Activated T-cell treated with anti-CD3 and anti-CD28 coated beads, Interleukin-2, amount 50 U/mL, for 72 hours (primary cell): Measurements from ENCODE around the gene SPTBN1. TPM values are rescaled to one million over a fixed set of nuclear protein-coding genes. Genes with fewer than 3 reads are reported as not detected.

Source experiments
- ATAC-seq, 2 donors: fragments of 150-1000 bp; cut with Tn5 transposase; replicated peaks in 1 of 2; 2 replicates each; pipeline ENCODE4 v1.10.0; 2021; ENCODE audit warnings: moderate library complexity in 2 of 2, mild to moderate bottlenecking in 1 of 2
- DNase-seq, 2 donors: peaks; one replicate each; pipeline ENCODE4 v3.0.0; 2021 to 2022; ENCODE audit warnings: mixed read lengths in 1 of 2
- H3K27ac Mint-ChIP-seq: one replicate; pipeline ENCODE4 v1.8.0; 2022; ENCODE audit warnings: mild to moderate bottlenecking, moderate library complexity, mixed read lengths
- H3K27me3 Mint-ChIP-seq: one replicate; pipeline ENCODE4 v1.8.0; 2022; ENCODE audit warnings: low read depth, mixed read lengths
- H3K36me3 Mint-ChIP-seq, 2 donors: one replicate each; pipeline ENCODE4 v1.8.0; 2022; ENCODE audit warnings: mixed read lengths in 2 of 2, mild to moderate bottlenecking in 1 of 2; ENCODE audit not compliant: insufficient read depth in 2 of 2
- H3K4me1 Mint-ChIP-seq: one replicate; pipeline ENCODE4 v1.8.0; 2022; ENCODE audit warnings: low read depth, mixed read lengths
- H3K4me3 Mint-ChIP-seq, 2 donors: one replicate each; pipeline ENCODE4 v1.8.0; 2022; ENCODE audit warnings: mild to moderate bottlenecking in 2 of 2, mixed read lengths in 2 of 2, moderate library complexity in 2 of 2
- H3K9me3 Mint-ChIP-seq, 2 donors: one replicate each; pipeline ENCODE4 v1.8.0; 2022; ENCODE audit warnings: mixed read lengths in 2 of 2
- total RNA-seq, 2 donors: library from RNA; stranded (reverse); gene quantifications; one replicate each; pipeline ENCODE4 v1.2.3, GENCODE V29; 2022

Gene SPTBN1
- total RNA-seq, 2 donors from 2014 or later = 120 to 136 TPM

DNA sequence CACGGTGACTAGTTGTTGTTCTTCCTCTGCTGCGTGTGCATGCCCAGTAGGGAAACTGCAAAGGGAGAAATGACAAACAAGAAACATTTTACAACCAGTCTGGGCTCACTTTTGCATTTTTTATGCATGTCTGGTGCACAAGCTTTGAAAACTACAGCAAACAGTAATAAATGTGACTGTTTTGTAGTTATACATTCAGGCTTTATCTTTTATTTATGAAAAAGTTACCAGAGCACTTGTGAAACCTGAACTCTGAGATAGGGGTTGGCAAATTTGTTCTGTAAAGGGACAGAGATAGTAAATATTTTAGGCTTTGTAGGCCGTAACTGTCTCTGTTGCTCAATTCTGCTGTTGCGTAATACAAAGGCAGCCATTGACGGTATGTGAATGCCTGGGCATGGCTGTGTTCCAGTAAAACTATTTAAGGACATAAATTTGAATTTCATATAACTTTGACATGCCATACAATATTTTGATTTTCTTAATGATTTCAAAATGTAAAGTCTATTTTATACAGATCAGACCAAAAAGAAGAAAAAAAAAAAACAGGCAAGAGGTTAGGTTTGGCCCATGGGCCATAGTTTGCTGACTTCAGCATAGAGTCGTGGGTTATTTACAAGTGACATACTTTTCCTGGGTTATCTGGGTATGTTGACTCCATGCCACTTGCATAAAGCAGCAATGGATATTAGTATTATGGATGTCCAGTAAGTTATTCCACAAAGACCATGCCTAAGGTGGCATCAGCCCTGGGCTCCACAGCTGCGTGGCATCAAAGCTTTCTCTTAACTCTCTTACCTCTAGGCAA is 213.8 kb downstream of the SPTBN1 start:
- DNase-seq (no peak), ATAC-seq (no peak)
- H3K27ac Mint-ChIP-seq = no peak overlapping the region
- no peaks in the 10 kb centered on the region for H3K9me3 Mint-ChIP-seq
- peaks cover 14% of the 10 kb centered on the region for H3K27me3 Mint-ChIP-seq
- H3K4me3 Mint-ChIP-seq = no peak overlapping the region
- H3K36me3 Mint-ChIP-seq = peaks cover 9 to 28% of the 10 kb centered on the region in 2 donors
- peaks cover 22% of the 10 kb centered on the region for H3K4me1 Mint-ChIP-seq

DNA sequence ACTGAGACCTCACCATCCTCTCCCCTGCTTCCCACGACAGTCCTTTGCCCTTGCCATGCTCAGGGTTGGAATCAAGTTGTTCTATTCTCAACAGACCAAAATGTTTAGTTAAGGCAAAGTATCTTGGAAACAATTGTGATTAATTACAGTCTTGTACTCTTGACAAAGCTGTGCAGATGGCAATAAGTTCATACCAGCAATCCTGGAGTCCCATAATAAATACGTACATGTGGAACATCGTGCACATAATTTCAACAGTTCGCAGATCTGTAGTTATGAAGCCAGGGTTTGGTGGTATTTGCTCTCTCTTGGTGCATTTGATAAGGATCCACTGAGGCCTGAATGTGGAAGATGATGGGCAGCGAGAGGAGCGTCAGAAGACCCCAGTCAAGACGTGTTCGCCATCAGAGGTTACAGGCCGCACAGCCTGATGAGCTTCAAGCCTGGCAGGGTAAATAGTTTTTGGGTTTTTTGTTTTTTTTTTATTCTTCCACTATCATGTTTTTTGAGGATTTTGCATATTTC is 214.4 kb downstream of the SPTBN1 start:
- H3K4me1 Mint-ChIP-seq = peaks cover 22% of the 10 kb centered on the region
- H3K36me3 Mint-ChIP-seq = peaks cover 6 to 28% of the 10 kb centered on the region in 2 donors
- DNase-seq (no peak), ATAC-seq (no peak)
- H3K9me3 Mint-ChIP-seq = no peaks in the 10 kb centered on the region
- peaks cover 18% of the 10 kb centered on the region for H3K27me3 Mint-ChIP-seq
- no peak overlapping the region for H3K27ac Mint-ChIP-seq
- no peak overlapping the region for H3K4me3 Mint-ChIP-seq

DNA sequence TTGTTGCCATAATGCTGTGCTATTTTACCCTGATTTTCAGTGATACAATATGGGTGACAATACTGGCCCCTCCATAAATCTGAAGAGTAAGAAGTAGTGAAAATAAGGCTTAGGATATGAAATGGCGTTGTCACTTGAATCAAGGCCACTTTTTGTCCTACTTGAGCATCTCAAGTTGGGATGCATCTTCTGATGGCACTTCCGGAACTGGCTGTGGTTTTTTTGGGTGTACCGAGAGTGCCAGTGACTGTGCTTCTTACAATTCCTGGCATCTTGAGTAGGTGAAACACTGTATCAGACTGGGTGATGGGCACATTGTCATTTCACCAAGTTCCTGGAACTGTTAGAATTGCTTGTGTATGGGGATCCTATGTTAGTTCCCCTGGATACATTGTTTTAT is 214.9 kb downstream of the SPTBN1 start:
- Mint-ChIP-seq H3K4me3 (no peak overlapping the region), H3K27me3 (peaks cover 23% of the 10 kb centered on the region), H3K27ac (no peak overlapping the region), H3K36me3 (peaks cover 6 to 28% of the 10 kb centered on the region in 2 donors), H3K4me1 (peaks cover 22% of the 10 kb centered on the region), H3K9me3 (no peaks in the 10 kb centered on the region)
- no peak for ATAC-seq
- no peak for DNase-seq

- no peak for ATAC-seq
- DNase-seq = no peak
- Mint-ChIP-seq H3K27me3 (peaks cover 33% of the 10 kb centered on the region), H3K36me3 (peaks cover 6 to 23% of the 10 kb centered on the region in 2 donors), H3K4me3 (no peak overlapping the region), H3K4me1 (peaks cover 26% of the 10 kb centered on the region), H3K9me3 (no peaks in the 10 kb centered on the region), H3K27ac (no peak overlapping the region)
Observed at GRCh38 chr2:54671875-54672589, 215.9 kb downstream of the SPTBN1 start.

- ATAC-seq = no peak
- Mint-ChIP-seq H3K4me3 (peak overlapping the region; percentile 31 to 49), H3K27me3 (peaks cover 41% of the 10 kb centered on the region), H3K27ac (peak overlapping the region; percentile 23), H3K36me3 (peaks cover 5 to 17% of the 10 kb centered on the region in 2 donors), H3K9me3 (no peaks in the 10 kb centered on the region), H3K4me1 (peaks cover 26% of the 10 kb centered on the region)
- DNase-seq = no peak
Observed at GRCh38 chr2:54672590-54673456, 216.7 kb downstream of the SPTBN1 start.

DNA sequence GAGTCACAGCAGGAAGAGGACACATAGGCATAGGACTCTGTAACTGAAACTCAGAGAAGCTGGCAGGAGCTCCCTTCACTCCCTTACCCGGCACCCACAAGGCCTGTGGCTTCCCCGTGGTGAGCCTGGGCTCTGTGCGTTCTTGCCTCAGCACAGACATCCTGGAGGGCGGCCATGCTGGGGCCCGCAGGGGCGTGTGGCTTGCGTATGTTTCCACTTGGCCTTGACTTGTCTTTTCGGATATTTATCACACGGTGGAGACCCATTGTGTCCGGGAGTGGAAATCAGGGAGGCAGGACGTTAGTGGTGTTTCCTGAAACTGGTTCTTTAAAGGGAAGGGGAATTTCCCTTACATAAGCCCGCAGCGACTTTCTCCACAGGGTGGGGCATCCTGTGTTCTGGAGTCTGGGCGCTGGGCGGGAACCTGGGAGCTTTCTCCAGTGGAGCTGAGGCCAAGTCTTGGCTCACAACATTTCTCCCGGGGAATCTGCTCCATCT is 217.4 kb downstream of the SPTBN1 start:
- DNase-seq (peak; percentile 63 to 75), ATAC-seq (peak; percentile 89 to 90)
- peaks cover 26% of the 10 kb centered on the region for H3K4me1 Mint-ChIP-seq
- peaks cover 3 to 11% of the 10 kb centered on the region in 2 donors for H3K36me3 Mint-ChIP-seq
- peak overlapping the region; percentile 31 to 49 for H3K4me3 Mint-ChIP-seq
- H3K9me3 Mint-ChIP-seq = no peaks in the 10 kb centered on the region
- H3K27ac Mint-ChIP-seq = peak overlapping the region; percentile 23
- H3K27me3 Mint-ChIP-seq = peaks cover 45% of the 10 kb centered on the region

DNA sequence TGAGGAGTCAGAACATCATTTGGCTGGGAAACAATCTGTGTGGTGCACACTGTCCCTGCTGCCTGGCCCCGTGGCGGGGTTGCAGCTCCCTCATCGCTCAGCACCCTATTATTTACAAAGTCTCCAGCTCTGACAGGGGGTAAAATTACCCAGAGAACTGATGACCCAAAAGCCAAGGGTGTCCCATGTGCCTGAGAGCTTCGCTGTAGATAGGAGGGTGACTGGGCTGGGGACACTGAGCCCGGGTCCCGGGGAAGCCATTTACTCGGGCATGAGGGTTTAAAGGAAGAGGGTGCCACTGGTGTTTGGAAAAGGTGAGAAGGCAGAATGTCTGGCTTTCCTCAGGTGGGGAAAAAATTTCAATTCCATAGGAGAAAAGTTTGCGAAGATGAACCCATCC is 219.2 kb downstream of the SPTBN1 start:
- H3K36me3 Mint-ChIP-seq = peaks cover 3 to 4% of the 10 kb centered on the region in 2 donors
- ATAC-seq (no peak), DNase-seq (no peak)
- no peak overlapping the region for H3K4me3 Mint-ChIP-seq
- no peak overlapping the region for H3K27ac Mint-ChIP-seq
- H3K4me1 Mint-ChIP-seq = peaks cover 33% of the 10 kb centered on the region
- no peaks in the 10 kb centered on the region for H3K9me3 Mint-ChIP-seq
- peaks cover 56% of the 10 kb centered on the region for H3K27me3 Mint-ChIP-seq

- peaks cover 38% of the 10 kb centered on the region for H3K4me1 Mint-ChIP-seq
- H3K9me3 Mint-ChIP-seq = no peaks in the 10 kb centered on the region
- H3K27ac Mint-ChIP-seq = no peak overlapping the region
- H3K4me3 Mint-ChIP-seq = no peak overlapping the region
- DNase-seq (no peak), ATAC-seq (no peak)
- H3K36me3 Mint-ChIP-seq = peaks cover 0 to 4% of the 10 kb centered on the region in 2 donors
- H3K27me3 Mint-ChIP-seq = peaks cover 59% of the 10 kb centered on the region
Observed at GRCh38 chr2:54675738-54676137, 219.6 kb downstream of the SPTBN1 start.

DNA sequence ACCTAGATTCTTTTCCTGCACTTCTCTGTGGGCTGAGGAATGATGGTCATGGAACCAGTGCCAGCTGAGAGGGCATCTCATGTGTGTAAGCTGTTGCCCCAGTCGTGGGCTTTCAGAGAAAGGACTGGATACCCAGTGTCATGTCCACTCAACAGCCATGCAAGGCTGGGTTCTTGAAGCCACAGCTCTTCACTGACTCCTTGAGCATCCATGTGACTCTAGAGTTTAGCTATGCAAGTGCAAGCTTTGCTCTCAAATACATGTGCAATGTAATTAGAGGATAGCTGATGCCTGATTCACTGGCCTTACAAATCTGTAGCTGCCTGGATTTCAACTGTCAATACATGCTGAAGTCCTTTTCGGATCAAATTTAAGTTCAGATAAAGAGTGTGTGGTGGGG is 220.5 kb downstream of the SPTBN1 start:
- Mint-ChIP-seq H3K4me1 (peaks cover 47% of the 10 kb centered on the region), H3K4me3 (no peak overlapping the region), H3K9me3 (peaks cover 0 to 2% of the 10 kb centered on the region in 2 donors), H3K27me3 (peaks cover 65% of the 10 kb centered on the region), H3K36me3 (peaks cover 0 to 1% of the 10 kb centered on the region in 2 donors), H3K27ac (no peak overlapping the region)
- no peak for DNase-seq
- ATAC-seq = no peak

DNA sequence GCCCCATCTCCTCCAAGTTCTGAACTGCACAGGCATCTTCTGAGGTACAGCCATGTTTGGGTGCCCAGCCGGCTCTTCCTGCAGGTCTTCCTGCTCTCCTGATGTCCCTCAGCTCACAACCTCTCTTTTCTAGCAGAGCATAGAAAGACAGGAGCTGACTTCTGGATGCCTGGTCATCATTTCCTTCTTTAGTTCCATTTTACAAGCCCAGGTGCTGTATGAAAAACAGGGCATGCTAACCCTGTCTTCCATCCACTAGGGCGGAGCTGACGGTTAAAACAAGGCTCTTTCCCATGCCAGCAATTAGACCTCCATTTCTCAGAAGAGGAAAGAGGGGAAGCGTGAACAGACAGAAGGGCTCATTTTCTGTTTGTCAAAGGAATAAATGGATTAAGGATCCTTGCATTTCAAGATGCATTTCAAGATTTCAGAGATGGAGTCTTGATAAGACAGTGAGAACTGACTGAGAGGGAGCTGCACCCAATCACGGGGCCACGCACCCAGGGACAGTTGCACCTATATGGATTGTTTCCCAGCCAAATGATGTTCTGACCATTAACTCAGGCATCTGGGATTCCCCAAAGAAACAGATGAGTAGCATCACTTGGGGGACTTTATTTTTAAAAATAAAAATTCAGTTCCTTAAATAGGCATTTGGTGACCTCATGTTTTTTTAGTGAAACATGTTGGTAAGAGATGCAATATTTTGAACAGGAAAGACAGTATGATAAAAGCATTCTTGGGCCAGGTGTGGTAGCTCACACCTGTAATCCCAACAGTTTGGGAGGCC is 221.5 kb downstream of the SPTBN1 start:
- peaks cover 49% of the 10 kb centered on the region for H3K4me1 Mint-ChIP-seq
- no peak for ATAC-seq

GRCh38 chr2:54678719-54679118 is 222.6 kb downstream of the SPTBN1 start:
- Mint-ChIP-seq H3K27ac (no peak overlapping the region), H3K36me3 (peaks cover 0 to 1% of the 10 kb centered on the region in 2 donors), H3K27me3 (peaks cover 83% of the 10 kb centered on the region), H3K9me3 (peaks cover 0 to 2% of the 10 kb centered on the region in 2 donors), H3K4me3 (no peak overlapping the region), H3K4me1 (peaks cover 38% of the 10 kb centered on the region)
- ATAC-seq (no peak), DNase-seq (no peak)

More for the DNA sequence above, 221.5 kb downstream of the SPTBN1 start:
- Mint-ChIP-seq H3K9me3 (peaks cover 0 to 2% of the 10 kb centered on the region in 2 donors), H3K36me3 (peaks cover 0 to 1% of the 10 kb centered on the region in 2 donors), H3K27me3 (peaks cover 76% of the 10 kb centered on the region), H3K27ac (no peak overlapping the region), H3K4me3 (no peak overlapping the region)
- no peak for DNase-seq
